NCI-H460 (cell line): ENCODE measurements around the gene CCDC171. TPM values are rescaled to one million over a fixed set of nuclear protein-coding genes. Genes with fewer than 3 reads are reported as not detected.

ENCODE experiments used
- DNase-seq: peaks from one replicate; pipeline ENCODE4 v3.0.0-alpha.2; 2016; ENCODE audit warnings: low read depth; ENCODE audit errors: extremely low read depth
- total RNA-seq: library from RNA; depleted of rRNA; stranded (reverse); fragments of >200 nt; shearing (Covaris generic); gene quantifications from 2 replicates; pipeline ENCODE4 v1.2.3, GENCODE V29; 2014

The CCDC171 gene
- total RNA-seq, 1 experiment from 2014 or later: 1.9 TPM

- DNase-seq: no peak
These were observed 303.7 kb downstream of the CCDC171 start for GRCh38 chr9:15856591-15856990.

GRCh38 chr9:15867334-15867733 is 314.5 kb downstream of the CCDC171 start:
- no peak for DNase-seq

GRCh38 chr9:15867988-15868387 is 315.1 kb downstream of the CCDC171 start:
- no peak for DNase-seq

DNA sequence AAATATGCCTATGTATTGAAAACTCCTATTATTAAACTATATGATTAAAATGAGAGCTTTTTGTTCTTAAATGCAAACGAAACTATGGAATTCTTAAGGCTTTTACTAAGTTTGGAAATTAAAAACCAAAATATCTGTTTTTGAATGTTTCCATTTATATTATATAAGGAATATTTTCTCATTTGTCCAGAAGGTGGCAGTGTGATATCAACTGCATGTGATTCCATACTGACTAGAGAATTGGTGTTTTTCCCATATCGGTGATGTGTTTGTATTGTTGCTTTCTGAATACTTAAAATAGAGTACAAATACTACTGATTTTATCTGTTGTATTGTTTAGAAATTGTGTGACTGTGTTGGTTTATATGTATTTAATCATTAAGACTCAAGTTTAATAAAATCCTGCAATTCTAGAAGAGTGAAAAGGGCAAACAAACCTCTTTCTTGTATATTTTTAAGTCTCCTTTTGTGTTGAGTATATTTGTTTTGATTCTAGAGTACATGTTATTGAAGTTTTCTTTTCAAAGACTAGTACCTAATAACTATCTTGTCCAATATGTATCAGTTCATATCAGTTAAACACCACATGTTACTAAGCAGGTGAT is 320.8 kb downstream of the CCDC171 start:
- peak; percentile 45 for DNase-seq

- DNase-seq: no peak
These were observed 329.5 kb downstream of the CCDC171 start for GRCh38 chr9:15882328-15882727.

GRCh38 chr9:15882883-15883282 is 330.0 kb downstream of the CCDC171 start:
- no peak for DNase-seq

GRCh38 chr9:15885464-15885863 is 332.6 kb downstream of the CCDC171 start:
- DNase-seq: no peak

DNA sequence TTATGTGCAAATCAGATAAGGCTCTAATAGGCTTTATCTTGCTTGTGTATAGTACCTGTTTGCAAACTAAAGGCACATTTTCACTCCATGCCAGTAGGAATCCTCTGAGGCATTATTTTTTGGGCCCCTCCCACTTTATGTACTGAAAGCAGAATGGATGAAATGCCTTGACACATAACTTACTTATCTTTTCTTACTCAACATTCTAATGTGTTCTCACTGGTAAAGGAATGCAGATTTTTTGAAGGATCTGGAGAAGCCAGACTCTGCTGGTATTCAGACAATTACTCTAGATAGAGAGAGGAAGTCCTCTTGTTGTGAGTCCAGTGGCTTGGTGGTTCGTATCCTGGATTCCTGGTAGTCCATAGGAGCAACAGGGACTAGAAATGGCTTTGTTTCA is 336.7 kb downstream of the CCDC171 start:
- no peak for DNase-seq

DNA sequence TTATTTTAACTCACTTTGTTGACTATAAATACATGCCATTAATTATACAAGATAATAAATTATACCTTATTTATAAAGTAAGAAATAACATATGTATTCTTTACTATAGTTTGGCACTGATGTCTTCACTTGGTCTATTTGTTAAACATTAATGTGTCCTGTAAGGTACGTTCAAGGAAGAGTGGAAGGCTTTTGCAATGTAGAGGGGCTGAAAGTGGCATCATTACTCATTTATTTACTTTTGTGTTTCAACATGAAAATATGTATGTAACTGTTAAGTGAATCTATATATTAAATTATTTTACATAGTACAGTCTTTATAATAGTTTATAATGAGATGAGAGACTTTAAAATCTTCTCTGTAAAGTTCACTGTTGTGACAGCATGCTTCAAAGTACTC is 348.7 kb downstream of the CCDC171 start:
- DNase-seq: no peak

- DNase-seq: no peak
These were observed 356.5 kb downstream of the CCDC171 start for GRCh38 chr9:15909297-15909696.

DNA sequence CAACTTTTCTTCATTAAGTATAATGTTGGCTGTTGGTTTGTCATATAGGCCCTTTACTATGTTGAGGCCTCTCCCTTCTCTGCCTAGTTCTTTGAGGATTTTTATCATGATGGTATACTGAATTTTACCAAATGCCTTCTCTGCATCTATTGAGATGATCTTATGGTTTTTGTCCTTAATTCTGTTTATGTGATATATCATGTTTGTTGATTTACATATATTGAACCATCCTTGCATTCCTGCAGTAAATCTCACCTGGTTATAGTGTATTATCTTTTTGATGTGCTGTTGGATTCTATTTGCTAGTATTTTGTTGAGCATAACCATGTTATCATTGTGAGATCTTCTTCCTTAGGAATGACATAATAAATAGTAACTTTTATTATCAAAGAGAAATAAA is 362.9 kb downstream of the CCDC171 start:
- no peak for DNase-seq

GRCh38 chr9:15927161-15927560 is 374.3 kb downstream of the CCDC171 start:
- no peak for DNase-seq

DNA sequence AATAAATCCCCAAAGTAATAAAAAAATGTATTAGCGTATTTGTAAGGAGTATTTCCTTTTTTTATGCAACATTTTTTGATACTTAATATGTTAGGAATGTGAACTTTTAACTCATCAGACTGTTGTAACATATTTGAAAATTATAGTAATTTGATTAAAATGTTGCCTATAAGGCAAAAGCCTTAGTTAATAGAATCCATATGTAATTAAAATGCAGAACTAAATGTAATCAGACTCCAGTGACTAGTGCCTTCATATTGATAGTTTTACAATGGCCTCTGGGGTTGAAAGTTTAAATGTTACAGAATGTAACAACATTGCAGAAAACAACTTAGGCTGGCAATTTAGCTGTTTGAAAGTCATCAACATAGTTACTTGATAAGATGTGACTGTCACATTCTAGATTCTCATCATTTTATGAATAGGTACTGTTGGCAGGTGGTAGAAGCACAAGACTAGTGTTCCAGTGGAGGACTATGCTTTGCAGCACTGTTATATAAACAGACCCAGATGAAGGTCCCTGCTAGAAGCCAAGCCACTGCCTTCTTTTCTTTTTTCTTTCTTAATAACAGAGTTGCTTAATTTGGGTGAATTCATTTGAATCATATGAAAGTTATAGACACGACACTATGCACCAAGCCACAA is 382.9 kb downstream of the CCDC171 start:
- no peak for DNase-seq

GRCh38 chr9:15936306-15936921 is 383.6 kb downstream of the CCDC171 start:
- DNase-seq: no peak

DNA sequence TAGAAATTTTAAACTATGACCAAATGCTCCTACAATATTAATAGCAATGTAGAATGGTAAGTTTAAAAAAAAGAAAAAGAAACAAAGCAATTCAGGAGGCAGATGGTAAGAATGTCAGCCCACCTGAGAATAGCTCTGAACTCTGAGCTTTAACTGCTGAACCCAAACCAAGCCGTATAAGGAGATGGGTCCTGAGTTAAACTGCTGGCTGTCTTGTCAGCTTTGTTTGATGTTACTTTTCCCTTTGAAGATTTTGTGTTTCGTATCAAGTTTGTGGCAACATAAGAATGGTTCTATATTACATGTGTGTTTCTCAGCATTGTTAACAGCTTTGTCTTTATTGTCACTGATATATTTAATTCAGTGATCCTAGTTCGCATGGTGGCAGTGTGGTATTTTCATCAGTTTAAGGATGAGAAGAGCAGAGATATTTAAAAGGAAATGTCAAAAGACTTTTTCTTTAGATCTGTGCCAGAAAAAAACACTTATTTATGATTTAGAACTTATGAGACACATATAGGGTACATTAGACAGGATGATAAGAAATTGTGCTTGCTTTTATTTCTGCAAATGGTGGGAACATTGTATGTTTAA is 390.1 kb downstream of the CCDC171 start:
- no peak for DNase-seq

DNA sequence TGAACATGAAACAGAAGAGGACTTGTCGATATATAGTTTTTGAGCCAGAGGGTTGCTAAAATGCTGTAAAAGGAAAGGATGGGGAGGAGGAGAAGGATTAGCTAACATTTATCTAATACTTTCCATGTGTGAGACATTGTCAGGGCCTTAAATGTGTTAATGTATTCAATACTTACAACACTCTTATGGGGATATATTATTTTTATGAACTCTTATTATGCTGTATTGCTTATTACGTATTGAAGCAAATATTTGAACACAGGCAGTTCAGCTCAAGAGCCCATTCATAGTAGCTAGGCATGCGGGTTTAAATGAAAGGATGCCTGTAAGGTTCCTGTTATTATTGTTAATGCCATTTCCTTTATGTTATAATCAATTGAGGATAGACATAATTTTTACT is 391.5 kb downstream of the CCDC171 start:
- no peak for DNase-seq

GRCh38 chr9:15959663-15960062 is 406.8 kb downstream of the CCDC171 start:
- no peak for DNase-seq

DNA sequence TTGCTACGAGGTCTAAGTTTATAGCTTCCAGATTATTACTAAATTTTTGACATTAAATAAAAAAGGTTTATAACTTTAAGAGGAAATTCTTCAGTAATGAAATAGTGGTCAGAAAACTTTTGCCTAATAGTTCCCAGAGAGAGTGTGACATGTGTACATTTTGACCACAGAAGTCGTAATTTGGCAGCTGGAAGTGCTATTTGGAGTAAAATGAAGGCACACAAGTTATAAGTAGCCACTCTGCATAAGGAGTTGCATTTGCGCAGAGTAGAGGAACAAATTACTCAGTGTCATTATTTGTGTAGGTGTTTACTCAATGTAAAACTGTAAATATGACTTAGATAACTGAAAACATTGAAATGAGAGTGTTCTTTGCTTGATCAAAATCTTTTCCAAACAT is 408.4 kb downstream of the CCDC171 start:
- no peak for DNase-seq

DNA sequence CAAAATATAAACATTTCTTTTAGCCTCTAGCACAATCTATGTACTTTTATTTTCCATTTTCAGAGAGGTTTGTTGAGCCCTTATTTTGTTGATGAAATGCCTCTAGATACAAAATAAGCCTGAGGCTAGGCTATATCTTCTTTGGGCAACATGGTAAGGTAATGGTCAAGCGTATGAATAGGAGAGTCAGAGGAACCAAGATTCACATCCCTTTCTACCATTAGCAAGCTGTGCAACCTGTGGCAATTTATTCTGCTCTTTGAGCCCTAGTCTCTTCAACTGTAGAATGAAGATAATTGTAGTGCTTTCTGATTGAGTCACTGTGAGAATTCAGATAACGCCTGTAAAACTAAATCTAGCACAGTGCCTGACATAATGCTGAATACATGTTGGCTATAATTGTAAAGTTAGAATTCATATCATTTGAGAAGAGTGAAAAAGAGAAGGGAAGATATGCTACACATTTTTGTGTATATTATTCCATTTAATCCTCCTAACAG is 412.5 kb downstream of the CCDC171 start:
- DNase-seq: no peak

DNA sequence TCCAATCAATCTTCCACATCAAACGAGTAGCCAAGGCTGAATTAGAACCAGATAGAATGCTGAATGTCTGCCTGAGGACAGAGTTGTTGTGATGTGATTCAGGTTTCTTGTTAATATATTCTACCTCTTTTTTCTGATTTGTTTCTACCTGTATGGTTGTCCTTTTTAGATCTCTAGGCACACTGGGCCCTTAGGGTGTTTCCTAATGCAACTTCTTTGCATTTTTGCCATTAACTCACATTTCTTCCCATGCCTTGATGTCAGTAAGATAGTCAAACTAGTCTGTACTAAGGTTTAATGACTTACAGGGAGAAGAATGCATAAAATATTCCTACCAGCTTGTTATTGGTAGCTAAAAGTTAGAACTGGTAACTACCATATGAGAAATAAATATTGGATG is 413.6 kb downstream of the CCDC171 start:
- DNase-seq: no peak

GRCh38 chr9:15967068-15967467 is 414.2 kb downstream of the CCDC171 start:
- DNase-seq: no peak

- DNase-seq: no peak
These were observed 419.9 kb downstream of the CCDC171 start for GRCh38 chr9:15972760-15973159.
